HepG2 (cell line): ENCODE results near the gene SRSF2. TPM values are rescaled to one million over a fixed set of nuclear protein-coding genes. Genes with fewer than 3 reads are reported as not detected.

Experiments used
- ATF3 ChIP-seq: sonication (generic); formaldehyde crosslinking; IDR thresholded peaks from 2 replicates; pipeline ENCODE4 v1.4.0; 2020; ENCODE audit warnings: missing genetic modification reagents
- GRHL1 ChIP-seq: sonication (generic); formaldehyde crosslinking; conservative IDR thresholded peaks from 2 replicates; pipeline ENCODE4 v1.8.0; 2022; ENCODE audit warnings: missing genetic modification reagents
- HIC2 ChIP-seq: sonication (generic); formaldehyde crosslinking; IDR thresholded peaks from 2 replicates; pipeline ENCODE4 v1.9.0; 2022; ENCODE audit warnings: low read depth, missing genetic modification reagents
- MBNL3 ChIP-seq: fragments of 250-450 bp; sonication (Bioruptor Pico); conservative IDR thresholded peaks from 2 replicates; pipeline ENCODE4 v1.8.0; 2022; ENCODE audit warnings: mild to moderate bottlenecking, inconsistent platforms
- MEIS2 ChIP-seq: sonication (generic); formaldehyde crosslinking; IDR thresholded peaks from 2 replicates; pipeline ENCODE4 v1.9.0; 2021; ENCODE audit warnings: mild to moderate bottlenecking, missing genetic modification reagents
- NFAT5 ChIP-seq: sonication (generic); formaldehyde crosslinking; IDR thresholded peaks from 2 replicates; pipeline ENCODE4 v1.4.0; 2020; ENCODE audit warnings: missing genetic modification reagents
- TBX3 ChIP-seq: fragments of 450-650 bp; IDR thresholded peaks from 2 replicates; pipeline ENCODE4 v1.6.1; 2017; ENCODE audit warnings: antibody characterized with exemption, mild to moderate bottlenecking, inconsistent platforms, borderline replicate concordance
- ZNF513 ChIP-seq: sonication (generic); formaldehyde crosslinking; conservative IDR thresholded peaks from 2 replicates; pipeline ENCODE4 v1.5.0; 2020; ENCODE audit warnings: missing genetic modification reagents
- ZNF572 ChIP-seq: sonication (generic); formaldehyde crosslinking; IDR thresholded peaks from 2 replicates; pipeline ENCODE4 v1.5.1; 2020; ENCODE audit warnings: mild to moderate bottlenecking, missing genetic modification reagents
- ZNF782 ChIP-seq: sonication (generic); formaldehyde crosslinking; IDR thresholded peaks from 2 replicates; pipeline ENCODE4 v1.4.0; 2020; ENCODE audit warnings: missing genetic modification reagents, mild to moderate bottlenecking, borderline replicate concordance
- ZNF883 ChIP-seq: sonication (generic); formaldehyde crosslinking; IDR thresholded peaks from 2 replicates; pipeline ENCODE4 v1.5.1; 2020; ENCODE audit warnings: mild to moderate bottlenecking, missing genetic modification reagents; ENCODE audit errors: not compliant biosample characterization
- ZXDC ChIP-seq: sonication (generic); formaldehyde crosslinking; IDR thresholded peaks from 2 replicates; pipeline ENCODE4 v1.5.0; 2020; ENCODE audit warnings: mild to moderate bottlenecking, missing genetic modification reagents
- ZZZ3 ChIP-seq: sonication (generic); formaldehyde crosslinking; IDR thresholded peaks from 2 replicates; pipeline ENCODE4 v1.4.0; 2020; ENCODE audit warnings: missing genetic modification reagents, mild to moderate bottlenecking, borderline replicate concordance
- polyA plus RNA-seq, 8 experiments: library from polyadenylated mRNA; depleted of rRNA in 3 of 8; stranded (reverse) in 7 of 8; unstranded in 1 of 8; fragments of >200 nt; fragmentation: Illumina TruSeq in 4 of 8; extraction: Trizol in 4 of 8; gene quantifications; 2 replicates each; pipeline versions ENCODE4 v1.2.1 to v1.2.3, GENCODE V29; 2011 to 2016; ENCODE audit warnings: low read depth in 4 of 8, missing spikeins in 1 of 8, mixed read lengths in 1 of 8; ENCODE audit not compliant: insufficient read depth in 1 of 8
- total RNA-seq, 5 experiments: library from RNA; depleted of rRNA; stranded (reverse); fragments of >200 nt; fragmentation: Illumina TruSeq; extraction: Trizol; gene quantifications; 2 replicates each; pipeline ENCODE4 v1.2.3, GENCODE V29; 2016; ENCODE audit warnings: low read depth in 1 of 5

Gene SRSF2
- total and polyA plus RNA-seq, 2 of the 13 experiments (the other 11 are each of a cell fraction or from before 2014, with no cell fraction given), result 306 to 319 TPM

- TF ChIP-seq GRHL1 (CRISPR knock-in tag) (no peak), ZNF883 (peak; percentile 69), ZXDC (CRISPR knock-in tag) (peak; percentile 67; the same call in 1 of the 2 replicates), NFAT5 (CRISPR knock-in tag) (no peak), MBNL3 (CRISPR knock-in tag) (no peak), ZNF572 (CRISPR knock-in tag) (peak; percentile 87), HIC2 (CRISPR knock-in tag) (peak; percentile 68; the same call in 1 of the 2 replicates), MEIS2 (CRISPR knock-in tag) (0 out of 2 replicates have a peak, but pooled peaks have one; percentile 30), ATF3 (CRISPR knock-in tag) (peak; percentile 79), ZNF513 (CRISPR knock-in tag) (no peak), ZZZ3 (CRISPR knock-in tag) (0 out of 2 replicates have a peak, but pooled peaks have one; percentile 77), TBX3 (0 out of 2 replicates have a peak, but pooled peaks have one; percentile 11), ZNF782 (CRISPR knock-in tag) (0 out of 2 replicates have a peak, but pooled peaks have one; percentile 49)
Observed at GRCh38 chr17:76700617-76701470, 36.3 kb downstream of the SRSF2 start (continued).
